Mesenteric fat pad (tissue), 1 donor: Measurements from ENCODE around the gene SUSD1. TPM values are rescaled to one million over a fixed set of nuclear protein-coding genes. Genes with fewer than 3 reads are reported as not detected.
"Not testable (repeated sequence)": the region's sequence is repeated elsewhere in the genome, so short reads cannot be mapped to it uniquely, and the experiment has no call there.

ENCODE experiments used
- DNase-seq: peaks from one replicate; pipeline ENCODE4 v3.0.0-alpha.2; 2020; ENCODE audit warnings: low spot score
- total RNA-seq: library from RNA; stranded (reverse); fragmentation: NEBNext Ultra II Directional; extraction: Animal tissue kit (Norgen Biotek cat#: 25700); gene quantifications from one replicate; pipeline ENCODE4 v1.2.1, GENCODE V29; 2021
- donor health status: DM: yes; HTN: yes; CAD: no.

The SUSD1 gene
- total RNA-seq, 1 donor from 2014 or later, result 18.9 TPM

DNA sequence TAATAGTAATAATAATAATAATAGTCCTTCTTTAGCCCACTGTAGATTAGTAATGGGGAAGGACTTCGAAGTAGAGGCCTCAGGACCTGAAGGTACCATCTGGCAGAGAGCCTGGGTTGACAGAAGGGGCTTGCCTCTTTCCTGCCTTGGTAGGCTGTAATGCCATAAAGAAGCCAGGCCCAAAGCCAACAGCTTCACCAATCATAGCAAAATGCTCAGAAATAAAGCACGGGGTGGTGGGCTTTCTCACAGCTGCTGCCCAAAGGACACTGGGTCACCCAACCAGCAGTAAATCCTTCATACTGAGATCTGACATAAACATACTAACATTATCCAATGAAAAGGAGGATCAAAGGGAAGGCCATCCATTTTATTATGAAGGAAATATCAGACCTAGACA, 70.7 kb downstream of the SUSD1 start:
- DNase-seq, result no peak

DNA sequence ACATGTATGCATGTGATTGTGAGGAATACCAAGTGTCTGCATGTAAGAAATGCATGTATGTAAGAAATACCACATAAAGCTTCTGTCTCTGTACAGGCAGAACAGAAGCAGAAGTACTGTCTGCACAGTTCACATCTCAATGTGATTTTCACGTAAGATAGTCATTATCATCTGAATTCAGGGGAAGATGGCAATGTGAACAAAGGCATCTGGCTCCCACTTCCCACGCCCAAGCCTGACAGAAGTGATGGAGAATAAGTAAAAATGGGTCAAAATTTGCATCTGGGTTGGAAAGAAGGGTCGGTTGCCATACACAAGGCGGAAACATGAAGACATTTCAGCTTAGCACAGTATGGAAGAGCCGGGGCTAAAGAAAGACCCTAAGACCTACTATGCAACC, 71.7 kb downstream of the SUSD1 start:
- no peak for DNase-seq

GRCh38 chr9:112097712-112098688, 77.1 kb downstream of the SUSD1 start:
- no peak for DNase-seq

- no peak for DNase-seq
Measured at GRCh38 chr9:112094948-112095681, 80.0 kb downstream of the SUSD1 start.

DNA sequence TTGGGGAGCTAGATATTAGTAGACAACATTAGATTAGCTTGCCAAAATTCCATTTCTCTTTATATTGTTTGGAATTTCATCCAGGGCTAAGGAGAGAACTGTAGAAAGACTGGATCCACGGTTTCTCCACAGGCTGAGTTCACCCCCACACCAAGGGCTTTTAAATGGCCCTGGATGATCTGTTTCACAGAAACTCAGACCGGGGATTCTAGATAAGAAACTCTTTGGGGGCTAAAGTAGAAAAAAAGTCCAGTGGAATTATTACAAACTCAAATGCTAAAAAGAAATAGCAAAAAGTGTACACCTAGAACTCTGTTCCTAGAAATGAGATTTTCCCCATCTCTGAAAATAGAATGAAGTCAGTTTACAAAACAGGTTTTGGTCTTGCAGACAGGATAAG, 80.9 kb downstream of the SUSD1 start:
- no peak for DNase-seq

GRCh38 chr9:112093870-112094216, 81.3 kb downstream of the SUSD1 start:
- no peak for DNase-seq

DNA sequence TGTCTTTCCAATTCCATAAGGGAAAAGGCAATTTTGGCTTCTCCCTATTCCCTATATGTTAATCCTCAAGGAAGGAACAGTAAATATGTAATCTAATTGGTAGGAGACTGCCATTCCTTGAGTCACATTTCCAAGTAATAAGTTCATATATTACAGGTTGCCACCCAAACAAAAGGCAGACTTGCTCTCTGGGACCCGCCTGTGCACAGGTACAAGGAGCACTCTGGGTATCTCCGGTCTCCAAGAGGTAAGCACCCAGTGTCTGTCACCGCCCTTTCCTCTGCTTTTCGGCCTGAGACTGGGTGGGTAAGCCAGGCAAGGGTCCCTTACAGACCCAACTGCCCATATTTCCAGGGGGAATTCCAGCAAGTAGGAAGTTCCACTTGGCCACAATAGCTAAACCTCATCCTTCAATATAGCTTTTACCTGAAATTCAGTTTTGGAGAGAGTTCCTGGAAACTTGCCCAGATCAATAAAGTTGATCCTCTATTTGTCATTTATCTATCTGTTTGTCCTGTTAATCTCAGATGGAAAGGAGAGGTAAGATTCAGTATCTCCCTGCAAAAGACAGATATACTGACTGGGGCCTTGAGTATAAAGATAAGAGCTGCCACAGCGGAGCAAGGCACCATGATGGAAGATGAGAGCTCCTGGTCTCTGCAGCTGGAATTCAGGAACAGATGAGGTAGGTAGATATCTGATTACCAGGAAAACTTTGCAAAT, 81.8 kb downstream of the SUSD1 start:
- DNase-seq, result no peak

DNA sequence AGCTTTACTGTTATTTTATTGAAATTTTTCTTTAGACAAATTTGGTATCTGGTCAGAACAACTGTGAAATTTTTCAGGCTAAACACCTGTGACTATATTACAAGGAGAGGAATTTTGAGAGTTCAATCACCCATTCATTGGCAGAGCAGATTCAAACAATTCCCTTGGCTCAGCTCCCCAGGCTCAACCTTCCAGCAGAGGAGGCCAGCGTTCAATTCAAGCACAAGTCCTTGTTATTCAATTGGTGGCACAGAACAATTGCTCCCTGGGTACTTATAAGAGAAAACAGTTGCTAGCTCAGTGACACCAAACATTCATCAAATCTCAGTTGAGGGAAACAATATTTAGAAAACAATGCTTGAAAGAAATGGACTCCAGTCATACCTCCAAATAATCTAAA, 83.3 kb downstream of the SUSD1 start:
- DNase-seq, result no peak

- DNase-seq, result no peak
Measured at GRCh38 chr9:112087506-112087905, 87.6 kb downstream of the SUSD1 start.

DNA sequence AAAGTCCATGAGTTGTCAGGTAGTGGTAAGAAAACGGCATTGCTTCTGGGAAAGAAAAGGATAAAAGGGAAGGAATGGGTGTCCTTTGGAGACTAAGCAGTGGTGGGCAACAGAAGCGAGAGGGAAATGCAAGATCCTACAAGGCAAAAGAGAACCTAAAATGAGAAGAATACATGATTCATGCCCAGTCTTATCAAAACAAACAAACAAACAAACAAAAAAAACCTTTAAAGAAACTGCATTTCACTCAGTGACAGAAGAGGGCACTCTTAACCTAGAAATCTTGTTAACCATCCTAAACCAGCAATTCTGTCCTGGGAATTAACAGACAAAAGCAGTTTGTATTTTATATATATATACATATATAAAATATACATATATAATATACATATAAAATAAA, 88.5 kb downstream of the SUSD1 start:
- no peak for DNase-seq

DNA sequence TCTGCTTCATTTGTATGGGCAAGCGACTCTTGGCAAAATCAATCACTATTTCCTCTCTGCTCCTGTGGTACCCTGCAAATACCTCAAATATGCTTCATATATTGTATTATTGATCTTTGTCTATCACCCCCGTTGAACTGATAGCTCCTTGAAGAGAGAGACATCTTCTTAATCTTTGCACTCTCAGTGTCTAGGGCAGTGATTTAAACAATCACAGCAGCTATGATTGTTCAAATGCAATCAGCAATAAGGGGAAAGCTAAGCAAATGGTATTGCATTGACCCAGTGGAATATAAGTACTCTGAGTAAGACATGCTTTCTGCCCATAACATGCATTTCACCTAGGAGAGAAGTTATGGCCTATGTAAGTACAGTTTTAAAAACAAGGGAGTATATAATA, 90.2 kb downstream of the SUSD1 start:
- no peak for DNase-seq

DNA sequence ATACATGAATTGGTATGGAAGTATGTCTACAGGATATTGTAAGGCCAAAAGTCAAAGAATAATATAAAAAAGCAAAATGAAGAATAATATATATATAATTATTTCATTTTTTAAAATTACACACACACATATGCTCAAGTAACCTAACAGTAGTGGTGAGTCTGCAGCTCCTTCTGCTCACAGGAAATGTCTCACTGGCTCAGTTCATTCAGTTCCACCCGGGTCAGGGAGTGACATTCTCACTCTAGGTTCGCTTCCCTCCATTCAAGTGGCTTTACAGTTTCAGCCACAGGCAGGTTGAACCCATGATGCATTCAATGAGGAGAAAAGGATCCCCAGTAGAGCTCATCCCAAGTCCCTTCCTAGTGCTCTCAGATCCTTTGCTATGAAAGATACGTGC, 90.8 kb downstream of the SUSD1 start:
- DNase-seq, result no peak

DNA sequence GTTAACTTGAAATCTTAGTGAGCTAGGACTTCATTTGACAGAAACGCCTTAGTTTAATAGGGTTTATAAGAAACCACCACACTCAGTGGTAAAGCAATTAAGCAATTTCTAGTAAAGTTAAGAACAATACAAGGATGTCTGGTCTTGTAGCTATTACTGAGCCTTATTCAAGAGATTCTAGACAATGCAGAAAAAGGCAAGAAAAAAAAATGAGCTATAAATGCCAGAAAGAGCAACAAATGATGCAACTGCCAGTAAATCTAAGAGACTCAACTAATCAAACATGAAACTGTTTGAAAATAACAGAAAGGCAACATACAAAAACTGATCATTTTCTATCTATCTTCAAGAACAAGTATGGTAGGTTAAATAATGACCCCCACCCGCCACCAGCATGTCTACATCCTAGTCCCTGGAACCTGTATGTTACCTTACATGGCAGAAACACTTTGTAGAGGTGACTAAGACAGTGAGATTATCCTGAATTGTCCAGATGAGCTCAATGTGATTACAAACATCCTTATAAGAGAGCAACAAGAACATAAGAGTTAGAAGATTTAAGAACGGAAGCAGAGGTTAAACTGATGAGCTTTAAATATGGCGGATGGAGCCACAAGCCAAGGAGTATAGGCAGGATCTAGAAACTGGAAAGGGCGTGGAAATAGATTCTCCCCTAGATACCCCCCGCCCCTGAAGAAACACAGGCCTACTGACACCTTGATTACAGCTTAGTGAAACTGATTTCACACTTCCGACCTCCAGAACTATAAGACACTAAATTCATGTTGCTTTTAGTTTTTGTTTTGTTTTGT, 93.0 kb downstream of the SUSD1 start:
- no peak for DNase-seq

DNA sequence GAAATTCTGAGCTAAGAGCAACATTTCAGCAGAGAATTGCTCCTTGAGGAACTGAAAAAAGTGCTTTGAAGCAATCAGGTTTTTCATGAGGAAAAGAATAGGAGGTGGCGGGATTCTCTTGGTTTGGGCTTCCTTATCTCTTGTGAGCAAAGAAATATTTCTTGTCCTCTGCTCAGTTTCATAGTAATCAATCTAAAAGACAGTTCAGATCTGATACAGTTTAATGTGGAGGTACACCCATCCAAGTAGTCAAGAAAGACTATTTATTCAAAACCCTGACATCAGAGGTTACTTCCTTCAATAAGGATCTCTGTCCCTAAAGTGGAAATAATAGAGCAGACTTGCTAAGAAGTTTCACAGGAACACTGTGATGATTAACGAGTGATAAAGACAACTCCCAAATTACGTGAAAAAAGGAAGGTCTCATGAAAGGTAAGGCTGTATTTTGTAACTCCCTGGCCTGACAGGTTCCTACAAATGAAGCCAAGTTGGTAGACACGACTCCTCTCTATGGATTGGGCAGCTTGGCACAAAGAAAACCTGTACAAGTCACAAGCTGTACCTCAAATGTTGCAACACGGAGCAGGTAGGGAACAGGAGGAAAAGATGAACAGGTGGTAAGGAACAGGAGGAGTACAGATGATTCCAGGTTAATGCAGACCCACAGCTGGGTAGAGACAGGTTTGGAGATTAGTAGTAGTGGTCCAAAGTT, 94.1 kb downstream of the SUSD1 start:
- no peak for DNase-seq

DNA sequence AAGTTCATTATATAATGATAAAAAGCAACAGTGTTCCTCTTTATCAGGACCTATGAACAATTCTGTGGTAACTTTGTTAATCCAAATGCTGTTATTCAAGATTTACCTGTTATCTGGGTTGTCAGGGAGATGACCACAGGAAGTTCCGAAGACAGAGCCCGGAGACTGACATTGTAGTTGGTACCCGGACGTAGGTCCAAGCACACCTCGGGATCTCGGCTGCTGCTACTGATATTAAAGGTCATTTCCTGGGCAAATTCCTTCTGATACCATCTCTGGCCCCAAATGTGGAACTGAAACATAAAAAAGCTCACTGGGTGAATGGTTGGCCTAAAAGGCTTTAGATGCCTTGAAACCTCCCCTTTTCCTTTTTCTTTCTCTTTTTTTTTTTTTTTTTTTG, 96.7 kb downstream of the SUSD1 start:
- no peak for DNase-seq

DNA sequence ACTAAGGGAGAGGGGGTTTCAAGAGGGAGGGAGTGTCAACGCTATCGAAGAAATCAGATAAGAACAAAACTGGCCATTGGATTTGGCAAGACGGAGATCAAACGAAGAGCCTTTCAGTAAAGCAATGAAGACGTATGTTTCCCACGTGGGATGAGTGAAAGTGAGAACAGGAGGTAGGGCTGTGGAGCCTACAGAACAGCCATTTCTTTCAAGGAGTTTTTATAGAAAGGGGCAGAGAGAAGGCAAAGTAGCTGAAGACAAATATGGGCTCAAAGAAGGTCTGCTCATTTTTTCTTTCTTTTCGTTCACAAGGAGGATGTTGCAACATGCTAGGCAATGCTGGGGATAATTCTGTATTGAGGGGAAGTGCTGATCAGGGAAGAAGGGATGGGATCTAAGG, 98.3 kb downstream of the SUSD1 start:
- no peak for DNase-seq

DNA sequence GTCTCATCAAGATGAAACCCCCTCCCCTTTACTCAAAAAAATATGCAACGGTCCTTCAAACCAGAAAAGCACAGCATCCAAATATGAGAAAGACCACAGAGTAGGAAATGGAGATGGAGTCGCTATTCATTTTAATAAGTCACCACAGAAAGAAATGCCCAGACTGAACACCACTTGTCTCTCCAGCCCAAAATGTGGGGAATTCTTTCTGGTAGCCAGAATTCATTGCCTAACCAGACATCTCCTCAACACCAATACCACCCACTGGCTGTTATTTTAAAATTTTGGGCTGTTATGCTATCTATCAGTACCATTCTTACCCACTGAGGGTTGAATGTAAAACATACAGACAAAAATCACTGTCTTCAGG, 100.1 kb downstream of the SUSD1 start:
- DNase-seq, result no peak

GRCh38 chr9:112074250-112075008, 100.7 kb downstream of the SUSD1 start:
- no peak for DNase-seq

- DNase-seq, result not testable (repeated sequence)
Measured at GRCh38 chr9:112073639-112074173, 101.4 kb downstream of the SUSD1 start.
